ENCODE measurements around the gene DMWD.
"Not testable (repeated sequence)": the region's sequence is repeated elsewhere in the genome, so short reads cannot be mapped to it uniquely, and the experiment has no call there.

DMWD gene

DNA sequence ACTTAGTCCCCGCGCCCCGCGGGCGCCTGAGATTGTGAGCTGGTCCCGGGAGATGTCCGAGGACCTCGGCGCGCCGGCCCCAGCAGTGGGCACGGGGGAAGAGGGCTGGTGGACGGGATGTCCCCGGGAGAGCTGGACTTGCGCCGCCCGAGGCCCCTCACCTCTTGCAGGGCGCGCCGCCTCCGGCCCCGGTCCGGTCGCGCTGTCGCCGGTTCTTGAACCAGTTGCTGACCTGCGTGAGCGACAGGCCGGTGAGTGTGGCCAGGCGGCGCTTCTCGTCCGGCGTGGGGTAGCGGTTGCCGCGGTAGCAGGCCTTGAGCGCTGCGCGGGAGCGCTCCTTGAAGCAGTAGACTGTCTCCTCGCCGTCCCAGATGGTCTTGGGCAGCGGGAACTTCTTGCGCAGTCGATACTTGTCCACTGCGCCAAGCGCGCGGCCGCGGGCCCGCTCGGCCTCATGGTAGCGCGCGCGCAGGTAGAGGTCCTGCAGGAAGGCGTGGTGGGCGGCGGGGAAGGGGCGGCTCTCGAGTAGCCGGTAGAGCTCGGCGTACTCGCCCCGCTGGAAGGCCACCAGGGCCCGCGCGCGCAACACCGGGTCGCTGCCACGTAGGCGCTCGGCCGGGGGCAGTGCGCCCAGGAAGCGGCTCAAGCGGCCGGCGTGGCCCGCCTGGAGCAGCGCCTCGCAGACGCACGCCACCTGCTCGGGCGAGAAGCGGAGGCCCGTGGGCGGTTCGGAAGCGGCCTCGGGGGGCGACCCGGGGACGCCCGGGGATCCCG is 24.6 kb downstream of the DMWD start:
- peak; percentile 26 to 40 for DNase-seq

DNA sequence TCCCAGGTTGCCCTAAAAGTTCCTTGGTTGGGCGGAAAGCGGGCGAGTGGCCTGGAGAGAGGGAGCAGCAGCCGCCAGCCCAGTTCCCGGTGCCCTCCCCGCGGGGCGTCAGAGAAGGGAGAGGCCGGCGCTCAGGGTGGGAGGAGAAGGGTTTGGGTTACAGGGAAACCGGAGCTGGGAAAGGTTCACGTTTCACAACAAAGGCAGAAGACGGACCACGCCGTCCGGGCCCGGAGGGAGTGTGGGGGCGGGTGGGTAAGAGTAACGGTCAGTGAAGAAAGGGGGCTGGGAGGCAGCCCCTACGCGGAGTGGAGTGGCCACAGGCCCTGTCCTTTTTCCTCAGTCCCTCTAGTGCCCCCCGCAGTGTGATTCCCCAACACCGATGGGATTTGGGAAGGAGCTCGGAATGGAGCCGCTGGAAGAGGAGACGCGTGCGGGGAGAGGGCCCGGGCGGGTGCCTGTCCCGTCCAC is 25.2 kb downstream of the DMWD start:
- no peak for DNase-seq

DNA sequence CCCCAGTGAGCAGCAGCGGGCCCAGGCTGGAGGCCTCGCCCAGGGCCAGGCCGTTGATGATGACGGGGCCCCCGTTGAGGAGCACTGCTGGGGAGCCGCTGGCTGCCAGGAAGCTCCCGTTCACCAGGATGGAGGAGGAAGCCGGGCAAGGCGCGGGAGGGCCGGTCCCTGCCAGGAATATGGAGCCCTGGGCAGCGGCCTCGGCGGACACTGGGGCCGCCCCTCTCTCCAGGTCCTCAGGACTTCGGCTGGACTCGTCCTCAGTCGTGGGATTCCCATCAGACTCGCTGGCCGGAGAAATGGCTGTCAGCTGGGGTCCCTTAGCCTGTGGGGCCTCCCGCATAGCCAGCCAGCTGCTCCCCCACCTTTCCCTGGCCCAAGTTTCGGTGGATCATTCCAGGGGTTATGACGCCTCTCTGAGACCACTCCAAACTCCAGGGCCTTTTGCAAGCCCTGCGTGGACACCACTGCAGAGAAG is 25.7 kb downstream of the DMWD start:
- DNase-seq = no peak

DNA sequence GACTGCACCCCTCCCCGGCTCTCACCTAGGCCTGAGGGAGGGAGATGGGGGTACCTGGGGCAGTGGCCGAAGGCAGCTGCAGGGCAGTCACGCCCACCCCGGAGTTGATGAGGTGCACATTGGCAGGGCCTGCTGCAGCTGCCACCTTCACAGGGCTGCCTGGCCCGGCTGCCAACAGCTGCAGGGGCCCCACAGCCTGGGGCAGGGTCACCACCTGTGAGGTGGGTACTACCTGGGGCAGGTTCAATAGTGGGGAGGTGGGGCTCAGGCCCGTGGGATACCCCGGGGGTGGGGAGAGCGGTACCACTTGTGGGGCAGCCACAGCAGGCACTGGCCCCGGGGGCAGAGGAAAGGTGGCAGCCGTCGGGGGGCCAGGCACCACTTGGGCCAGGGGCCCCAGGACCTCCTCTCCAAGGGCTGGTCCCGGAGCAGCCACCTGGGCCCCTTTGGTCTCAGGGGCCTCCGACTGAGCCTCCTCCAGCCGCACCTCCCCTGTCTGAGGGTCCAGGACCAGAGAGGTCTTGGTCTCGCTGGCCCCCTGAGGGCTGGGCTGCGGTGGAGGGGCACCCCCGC is 26.3 kb downstream of the DMWD start:
- DNase-seq = no peak

DNA sequence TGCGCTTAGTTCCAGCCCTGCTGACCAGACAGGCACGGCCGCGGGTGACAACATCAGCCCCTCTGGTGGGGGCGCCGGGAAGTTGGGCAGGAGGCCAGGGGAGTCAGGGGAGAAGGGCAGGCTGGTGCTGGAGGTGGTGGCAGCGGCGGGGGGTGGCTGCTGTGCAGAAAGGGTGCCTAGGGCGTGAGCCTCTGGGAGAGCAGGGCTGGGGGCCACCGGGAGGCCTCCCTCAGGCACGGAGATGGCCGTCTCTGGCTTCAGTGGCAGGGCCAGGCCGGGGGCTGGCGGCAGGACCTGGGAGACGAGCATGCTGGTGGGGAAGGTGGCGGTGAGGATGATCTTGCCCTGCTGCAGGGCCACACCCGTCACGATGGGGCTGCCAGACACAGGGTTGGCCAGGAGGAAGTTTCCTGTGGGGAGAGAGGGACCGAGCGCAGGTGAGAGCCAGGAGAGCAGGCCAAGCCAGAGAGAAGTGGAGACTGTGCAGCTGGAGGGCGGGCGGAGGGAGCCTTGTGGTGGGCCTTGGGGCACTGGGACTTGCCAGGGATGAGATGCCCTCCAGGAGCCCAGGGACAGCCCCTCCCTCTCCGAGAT is 26.8 kb downstream of the DMWD start:
- no peak for DNase-seq

DNA sequence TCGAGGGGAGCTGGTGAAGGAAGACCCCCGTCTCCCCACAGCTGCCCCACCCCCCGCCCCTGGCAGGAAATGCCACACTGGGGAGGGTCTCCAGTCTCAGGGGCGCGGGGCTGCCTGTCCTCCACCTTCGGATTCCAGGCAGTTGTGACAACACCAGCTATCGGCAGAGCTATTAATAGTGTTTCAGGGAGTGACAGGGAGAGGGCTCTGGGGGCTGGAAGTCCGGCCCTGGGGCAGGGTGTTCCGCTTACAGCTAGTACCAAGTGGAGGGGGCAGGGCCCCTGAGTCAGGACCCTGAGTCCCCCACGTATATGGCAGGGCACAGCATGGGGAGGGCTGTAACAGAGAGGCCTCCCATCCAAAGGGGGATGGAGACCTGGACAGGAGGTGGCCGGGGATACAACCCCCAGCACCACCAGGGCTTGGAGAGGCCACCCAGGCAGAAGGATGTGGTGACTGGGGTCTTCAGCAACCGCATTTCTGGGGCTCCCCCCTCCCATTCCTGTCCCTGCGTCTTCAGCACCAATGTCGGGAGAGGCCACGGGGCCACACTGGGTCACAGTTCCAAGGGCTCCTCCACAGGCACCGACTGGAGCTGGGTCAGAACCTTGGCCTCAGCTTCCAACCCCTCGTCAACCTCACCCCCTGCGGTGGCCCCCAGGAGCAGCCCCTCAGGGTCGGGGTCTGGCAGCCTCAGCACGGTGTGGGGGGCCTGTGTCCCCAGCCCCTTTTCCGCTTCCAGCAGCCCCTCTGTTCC is 27.5 kb downstream of the DMWD start:
- DNase-seq = no peak

DNA sequence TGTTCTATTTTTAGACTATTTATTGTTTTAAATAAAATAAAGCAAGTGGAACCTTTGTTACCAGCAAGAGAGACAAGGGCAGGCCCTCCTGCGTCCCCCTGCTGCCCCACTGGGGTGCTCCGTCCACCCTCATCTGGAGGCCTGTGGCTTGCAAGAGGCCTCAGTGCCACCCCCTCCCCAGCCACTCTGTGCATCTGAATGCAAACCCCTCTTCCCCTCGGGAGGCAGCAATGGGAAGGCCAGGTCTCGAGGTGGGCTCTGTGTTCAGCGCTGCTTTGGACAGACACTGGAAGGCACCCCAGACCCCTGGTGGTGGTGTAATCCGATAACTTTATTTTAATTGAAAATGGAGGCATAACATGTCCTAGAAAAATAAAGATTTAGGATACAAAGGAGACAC is 28.2 kb downstream of the DMWD start:
- no peak for DNase-seq

DNA sequence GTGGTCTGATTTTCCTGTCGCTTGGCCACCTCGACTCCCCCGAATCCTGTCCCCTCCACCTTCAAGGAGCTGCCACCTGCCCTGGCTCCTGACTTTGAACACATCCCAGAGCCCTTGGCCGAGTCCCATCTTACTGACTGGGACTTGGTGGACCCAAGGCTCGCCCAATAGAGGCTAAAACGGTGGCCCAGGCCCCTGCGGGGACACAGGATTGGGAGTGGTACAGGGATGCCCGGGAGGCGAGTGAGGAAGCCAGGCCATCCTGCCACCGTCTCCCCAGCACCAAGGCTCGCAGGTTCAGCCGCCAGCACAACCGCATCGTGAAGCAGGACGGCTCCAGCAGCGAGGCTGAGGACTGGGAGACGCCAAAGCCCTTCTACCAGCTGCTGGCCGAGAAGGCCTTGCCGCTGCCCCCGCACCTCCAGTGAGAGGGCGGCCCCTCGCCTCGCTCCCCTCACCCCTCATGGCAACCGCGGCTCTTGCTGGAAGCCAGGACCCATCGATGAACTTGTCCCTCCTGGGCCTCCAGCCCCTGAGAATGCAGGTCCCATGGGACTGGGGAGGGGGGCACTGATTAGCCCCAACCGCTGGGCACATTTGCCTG is 28.9 kb downstream of the DMWD start:
- no peak for DNase-seq

DNA sequence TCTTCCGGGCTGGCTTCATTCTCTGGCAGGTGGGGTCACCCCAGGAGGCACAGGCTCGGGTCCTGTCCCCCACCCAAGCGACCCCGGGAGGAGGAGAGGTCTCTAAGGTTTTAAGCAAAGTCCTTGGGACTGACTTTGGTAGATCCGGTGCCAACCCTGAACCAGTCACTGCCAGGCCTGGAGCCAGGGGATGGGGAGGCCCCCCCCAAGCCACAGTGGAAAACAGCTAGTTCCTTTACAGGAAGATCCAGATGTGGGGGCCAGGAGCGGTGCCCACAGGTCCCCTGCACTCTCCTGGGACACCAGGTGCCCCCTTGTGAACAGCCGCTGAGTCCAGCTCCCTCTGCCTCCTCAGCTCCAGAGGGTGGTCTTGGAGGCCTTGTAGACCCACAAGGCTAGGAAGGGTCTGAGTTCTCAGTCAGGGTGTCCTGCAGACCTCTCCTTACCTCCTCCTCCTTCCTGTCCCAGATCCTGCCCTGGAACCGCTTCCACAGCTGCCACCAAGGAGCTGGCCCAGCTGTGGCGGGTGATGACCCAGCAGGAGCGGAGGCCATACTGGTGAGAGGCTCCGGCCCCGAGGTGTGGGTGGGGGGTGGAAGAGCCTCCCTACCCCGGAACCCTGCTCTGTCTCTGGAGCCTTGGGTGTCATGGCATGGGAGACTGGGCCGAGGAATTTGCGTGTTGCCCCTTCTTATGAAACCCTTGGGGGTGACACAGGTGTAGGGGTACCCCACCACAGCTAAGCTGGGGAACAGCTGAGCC is 29.6 kb downstream of the DMWD start:
- DNase-seq = no peak

DNA sequence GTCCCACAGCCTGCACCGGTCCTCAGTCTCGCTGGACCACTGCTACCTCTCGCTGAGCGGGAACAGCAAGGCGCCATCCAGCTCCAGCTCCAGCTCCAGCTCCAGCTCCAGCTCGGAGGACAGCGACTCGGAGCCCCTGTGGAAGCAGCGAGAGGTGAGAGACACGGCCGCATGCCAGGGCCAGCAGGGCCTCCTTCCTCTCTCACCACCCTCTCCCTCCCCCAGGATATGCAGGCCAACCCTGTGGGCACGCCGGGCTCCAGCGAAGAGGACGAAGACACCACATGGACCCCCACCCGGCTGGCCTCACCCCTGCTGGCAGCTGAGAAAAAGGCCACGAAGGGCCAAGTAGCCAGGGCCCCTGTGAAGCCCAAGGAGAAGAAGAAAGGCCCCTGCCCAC is 30.9 kb downstream of the DMWD start:
- no peak for DNase-seq

DNA sequence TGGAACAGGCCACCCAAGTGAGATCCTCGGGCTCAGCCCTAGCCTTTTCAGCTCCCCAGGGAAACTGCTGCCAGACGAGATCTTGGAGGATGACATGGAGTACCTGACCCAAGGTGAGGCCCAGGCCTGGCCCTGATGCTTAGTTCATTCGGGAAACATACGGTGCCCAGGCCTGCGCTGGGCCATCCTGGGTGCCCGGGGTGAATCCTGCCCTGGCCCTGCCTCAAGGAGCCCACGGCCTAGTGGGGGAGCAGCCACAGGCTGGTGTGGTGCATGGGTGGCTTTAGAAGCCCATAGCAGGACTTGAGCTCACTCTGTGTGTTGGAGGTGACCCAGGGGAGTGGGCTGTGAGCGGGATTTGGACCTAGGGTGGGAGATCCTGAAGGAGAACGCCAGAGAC is 33.7 kb downstream of the DMWD start:
- DNase-seq = no peak

DNA sequence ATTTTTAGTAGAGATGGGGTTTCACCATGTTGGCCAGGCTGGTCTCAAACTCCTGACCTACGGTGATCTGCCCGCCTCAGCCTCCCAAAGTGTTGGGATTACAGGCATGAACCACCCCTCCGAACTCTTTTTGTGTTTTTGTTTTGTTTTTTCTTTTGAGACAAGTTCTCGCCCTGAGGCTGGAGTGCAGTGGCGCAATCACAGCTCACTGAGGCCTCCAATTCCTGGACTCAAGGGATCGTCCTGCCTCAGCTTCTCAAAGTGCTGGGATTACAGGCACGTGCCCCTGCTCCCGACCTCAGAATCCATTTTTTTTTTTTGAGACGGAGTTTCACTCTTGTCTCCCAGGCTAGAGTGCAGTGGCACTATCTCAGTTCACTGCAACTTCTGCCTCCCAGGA is 35.0 kb downstream of the DMWD start:
- no peak for DNase-seq

DNA sequence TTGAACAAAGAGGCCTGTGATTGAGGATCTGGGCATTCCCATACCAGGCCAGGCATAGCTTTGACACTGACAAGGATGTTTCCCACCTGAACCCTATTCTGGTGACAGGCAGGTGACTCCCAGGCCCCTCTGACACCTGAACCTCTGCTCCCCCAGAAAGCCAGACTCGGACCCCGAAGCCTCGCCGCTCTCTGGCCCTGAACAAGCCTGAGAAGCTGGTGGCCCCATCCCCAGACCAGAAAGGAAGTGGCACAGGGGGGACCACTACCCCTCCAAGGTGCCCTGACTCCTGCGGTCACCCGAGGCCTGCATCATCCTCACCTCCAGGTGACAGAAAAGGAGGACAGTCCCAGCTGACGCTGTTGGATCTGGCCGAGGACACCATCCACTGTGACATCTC is 38.3 kb downstream of the DMWD start:
- no peak for DNase-seq

DNA sequence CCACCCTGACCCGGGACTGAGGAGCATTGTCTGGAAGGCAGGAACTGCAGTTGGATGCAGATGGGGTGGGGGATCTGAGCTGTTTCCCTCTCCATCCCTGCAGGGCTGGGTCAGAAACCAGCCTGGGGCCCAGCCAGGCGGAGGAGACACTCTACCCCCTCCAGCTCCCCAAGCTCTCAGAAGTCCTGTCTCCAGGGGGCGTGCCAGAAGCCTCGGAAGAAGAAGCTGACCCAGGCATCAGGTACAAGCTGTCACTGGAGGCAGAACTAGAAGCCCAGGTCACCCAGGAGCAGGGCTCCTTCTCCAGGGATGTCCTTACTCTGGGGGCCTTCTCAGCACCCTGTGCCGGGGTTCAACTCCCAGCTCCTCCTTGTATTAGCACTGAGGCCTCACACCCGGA is 39.1 kb downstream of the DMWD start:
- no peak for DNase-seq

DNA sequence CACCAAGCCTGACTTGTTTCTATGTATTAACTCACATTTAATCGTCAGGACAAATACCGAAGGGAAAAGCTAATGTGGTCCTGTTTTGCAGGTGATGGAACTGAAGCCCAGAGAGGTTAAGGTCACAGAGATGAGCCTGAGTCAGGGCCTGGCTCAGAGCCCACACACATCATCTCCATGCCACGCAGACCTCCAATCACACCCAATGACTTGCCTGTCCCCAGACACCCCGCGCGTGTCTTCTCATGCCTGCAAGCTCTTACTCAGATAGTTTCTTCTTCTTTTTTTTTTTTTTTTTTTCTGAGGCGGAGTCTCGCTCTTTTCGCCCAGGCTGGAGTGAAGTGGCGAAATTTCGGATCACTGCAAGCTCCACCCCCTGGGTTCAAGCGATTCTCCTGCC is 40.0 kb downstream of the DMWD start:
- DNase-seq = no peak

DNA sequence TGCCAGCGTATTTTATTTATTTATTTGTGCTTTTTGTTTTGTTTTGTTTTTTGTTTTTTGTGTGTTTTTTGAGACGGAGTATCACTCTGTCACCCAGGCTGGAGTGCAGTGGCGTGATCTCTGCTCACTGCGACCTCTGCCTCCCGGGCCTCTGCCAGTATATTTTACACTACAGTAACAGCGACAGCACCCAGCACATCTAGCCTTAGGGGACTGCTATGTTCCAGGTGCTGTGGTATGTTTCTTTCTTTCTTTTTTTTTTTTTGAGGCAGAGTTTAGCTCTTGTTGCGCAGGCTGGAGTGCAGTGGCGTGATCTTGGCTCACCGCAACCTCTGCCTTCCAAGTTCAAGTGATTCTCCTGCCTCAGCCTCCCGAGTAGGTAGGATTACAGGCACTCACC is 41.2 kb downstream of the DMWD start:
- DNase-seq = not testable (repeated sequence)

DNA sequence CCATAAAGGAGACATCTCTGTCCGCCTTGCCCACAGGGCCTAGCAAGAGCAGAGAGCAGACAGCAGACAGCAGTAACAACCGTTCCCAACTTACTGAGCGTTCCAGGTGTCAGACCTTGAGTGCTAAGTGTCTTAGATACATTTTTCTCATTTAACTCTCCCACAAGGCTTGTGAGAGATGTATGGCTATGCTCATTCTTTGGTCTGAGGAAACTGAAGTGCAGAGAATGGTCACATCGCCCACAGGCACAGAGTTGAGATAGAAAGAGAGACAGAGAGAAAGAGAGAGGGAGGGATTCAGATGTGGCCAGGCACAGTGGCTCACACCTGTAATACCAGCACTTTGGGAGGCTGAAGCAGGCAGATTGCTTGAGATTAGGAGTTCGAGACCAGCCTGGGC is 45.1 kb downstream of the DMWD start:
- no peak for DNase-seq

DNA sequence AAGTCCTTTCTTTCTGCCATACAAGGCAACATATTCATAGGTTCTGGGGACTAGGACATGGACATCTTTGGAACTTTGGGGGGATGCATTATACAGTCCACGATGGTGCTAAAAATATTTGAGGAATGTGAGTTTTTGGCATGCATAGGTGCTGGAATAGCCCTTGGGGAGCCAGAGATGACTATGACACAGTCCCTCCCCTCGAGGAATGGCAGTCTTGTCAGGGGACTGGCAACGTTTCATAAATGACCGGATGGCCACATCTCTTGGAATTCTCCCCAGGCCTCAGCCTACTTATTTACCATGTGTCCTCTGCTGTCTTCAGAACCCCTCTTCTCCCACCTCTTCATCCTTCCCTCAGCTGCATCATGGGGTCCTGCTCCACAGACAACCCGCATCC is 45.8 kb downstream of the DMWD start:
- DNase-seq = no peak

DNA sequence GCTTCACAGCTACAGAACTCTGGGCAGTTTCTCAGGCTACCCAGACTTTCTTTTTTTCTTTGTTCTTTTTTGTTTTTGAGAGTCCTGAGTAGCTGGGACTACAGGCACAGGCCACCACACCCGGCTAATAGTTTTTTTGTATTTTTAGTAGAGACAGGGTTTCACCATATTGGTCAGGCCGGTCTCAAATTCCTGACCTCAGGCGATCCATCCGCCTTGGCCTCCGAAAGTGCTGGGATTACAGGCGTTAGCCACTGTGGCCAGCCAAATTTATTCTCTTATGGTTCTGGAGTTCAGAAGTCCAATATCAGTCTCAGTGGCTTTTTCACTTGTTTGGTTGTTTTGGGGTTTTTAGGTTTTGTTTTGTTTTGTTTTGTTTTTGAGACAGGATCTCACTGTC is 47.0 kb downstream of the DMWD start:
- no peak for DNase-seq

DNA sequence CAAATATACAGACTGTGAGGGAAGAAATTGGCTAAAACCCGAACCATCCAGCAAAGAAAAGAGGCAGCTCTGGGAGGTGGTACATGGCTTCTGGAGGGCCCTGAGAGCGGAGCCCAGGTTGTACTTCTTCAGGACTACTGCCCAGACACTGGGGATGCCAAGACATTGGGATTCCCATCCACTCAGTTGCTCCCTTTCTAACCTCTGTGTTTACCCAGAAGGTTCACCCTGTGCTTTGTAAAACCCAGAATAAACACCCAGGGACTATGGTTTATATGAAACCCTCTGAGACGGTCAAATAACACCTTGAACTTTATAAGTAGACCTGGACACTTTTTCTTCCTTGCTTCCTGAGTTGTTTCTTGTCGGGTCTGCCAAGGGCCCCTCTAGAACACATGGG is 49.7 kb downstream of the DMWD start:
- DNase-seq = no peak

DNA sequence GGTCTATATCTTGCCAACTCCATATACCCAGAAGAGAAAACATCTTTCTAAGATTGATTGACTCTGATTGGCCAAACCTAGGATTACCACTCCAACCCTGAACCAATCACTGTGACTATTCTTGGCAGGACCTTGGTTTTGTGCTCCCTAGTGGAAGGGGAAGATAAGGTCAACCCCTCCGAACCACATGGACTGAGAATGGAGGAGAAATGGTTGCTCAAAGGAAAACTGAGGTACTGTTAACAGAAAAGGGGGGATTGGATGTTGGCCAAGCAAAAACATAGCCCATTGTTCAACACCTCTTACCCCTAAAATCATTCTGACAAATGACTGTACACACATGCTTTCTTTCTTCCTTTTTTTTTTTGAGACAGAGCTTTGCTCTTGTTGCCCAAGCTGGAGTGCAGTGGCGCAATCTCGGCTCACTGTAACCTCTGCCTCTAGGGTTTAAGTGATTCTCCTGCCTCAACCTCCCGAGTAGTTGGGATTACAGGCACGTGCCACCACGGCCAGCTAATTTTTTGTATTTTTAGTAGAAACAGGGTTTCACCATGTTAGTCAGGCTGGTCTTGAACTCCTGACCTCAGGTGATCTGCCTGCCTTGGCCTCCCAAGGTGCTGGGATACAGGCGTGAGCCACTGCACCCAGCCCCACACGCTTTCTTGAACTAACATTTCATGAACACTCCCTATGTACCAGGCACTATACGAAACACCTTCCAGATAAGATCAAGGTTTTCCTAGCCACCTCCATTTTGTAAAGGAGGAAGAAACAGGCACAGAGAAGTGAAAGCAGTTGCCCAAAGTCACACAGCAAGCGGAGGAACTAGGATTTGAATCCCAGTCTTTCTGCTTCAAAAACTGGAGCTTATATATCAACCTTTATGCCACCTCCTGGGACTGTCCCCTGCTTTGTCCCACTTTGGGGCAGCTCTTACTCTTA is 52.9 kb downstream of the DMWD start:
- DNase-seq = no peak
